NK-92 treated with Interleukin-12 subunit alpha and Interleukin-12 subunit beta, amount 100 ng/mL, for 24 hours (cell line): ENCODE data around the gene TCERG1L.
"Not testable (repeated sequence)": the region's sequence is repeated elsewhere in the genome, so short reads cannot be mapped to it uniquely, and the experiment has no call there.

Experiments used
- DNase-seq: peaks from one replicate; lab custom pipeline; 2025; lab: John Stamatoyannopoulos, UW

TCERG1L gene

GRCh38 chr10:131249238-131249954 is 62.1 kb downstream of the TCERG1L start:
- DNase-seq = no peak

GRCh38 chr10:131248376-131249165 is 63.0 kb downstream of the TCERG1L start:
- no peak for DNase-seq

- no peak for DNase-seq
Observed at GRCh38 chr10:131247873-131248272, 63.6 kb downstream of the TCERG1L start.

GRCh38 chr10:131246775-131247174 is 64.7 kb downstream of the TCERG1L start:
- no peak for DNase-seq

- DNase-seq = no peak
Observed at GRCh38 chr10:131246089-131246488, 65.4 kb downstream of the TCERG1L start.

GRCh38 chr10:131245475-131246059 is 66.0 kb downstream of the TCERG1L start:
- no peak for DNase-seq

- no peak for DNase-seq
Observed at GRCh38 chr10:131244836-131245235, 66.7 kb downstream of the TCERG1L start.

- no peak for DNase-seq
Observed at GRCh38 chr10:131243076-131243475, 68.4 kb downstream of the TCERG1L start.

- DNase-seq = no peak
Observed at GRCh38 chr10:131242007-131242406, 69.5 kb downstream of the TCERG1L start.

- DNase-seq = no peak
Observed at GRCh38 chr10:131240691-131241090, 70.8 kb downstream of the TCERG1L start.

- DNase-seq = no peak
Observed at GRCh38 chr10:131239926-131240325, 71.6 kb downstream of the TCERG1L start.

- DNase-seq = no peak
Observed at GRCh38 chr10:131239450-131239849, 72.1 kb downstream of the TCERG1L start.

- DNase-seq = no peak
Observed at GRCh38 chr10:131238669-131239280, 72.7 kb downstream of the TCERG1L start.

GRCh38 chr10:131237991-131238651 is 73.4 kb downstream of the TCERG1L start:
- no peak for DNase-seq

- not testable (repeated sequence) for DNase-seq
Observed at GRCh38 chr10:131234606-131235005, 76.9 kb downstream of the TCERG1L start.

- DNase-seq = no peak
Observed at GRCh38 chr10:131233611-131234258, 77.8 kb downstream of the TCERG1L start.

- no peak for DNase-seq
Observed at GRCh38 chr10:131231965-131232541, 79.5 kb downstream of the TCERG1L start.

- DNase-seq = no peak
Observed at GRCh38 chr10:131231323-131231964, 80.1 kb downstream of the TCERG1L start.

- DNase-seq = no peak
Observed at GRCh38 chr10:131230641-131231322, 80.7 kb downstream of the TCERG1L start.

GRCh38 chr10:131230166-131230565 is 81.4 kb downstream of the TCERG1L start:
- DNase-seq = no peak
